H1 (cell line): ENCODE data around the gene NDUFA8. TPM values are rescaled to one million over a fixed set of nuclear protein-coding genes. Genes with fewer than 3 reads are reported as not detected.
A peak's percentile ranks its signal among the peaks of the same experiment; 100 is the strongest.

Source experiments
- CTCF ChIA-PET: fragments of 300-600 bp; sonication (Branson Sonifier 250); formaldehyde crosslinking; loops from one replicate; lab custom pipeline; 2021; ENCODE audit not compliant: partially characterized antibody; lab: Charles Lee
- POLR2A ChIA-PET: fragments of 300-600 bp; sonication (Branson Sonifier 250); formaldehyde crosslinking; loops from one replicate; lab custom pipeline; 2021; ENCODE audit warnings: inconsistent platforms; ENCODE audit not compliant: partially characterized antibody; lab: Charles Lee
- DNase-seq, 2 experiments: peaks; one replicate each; pipeline versions ENCODE4 v3.0.0 to v3.0.0-alpha.2; 2010 to 2022; ENCODE audit warnings: low spot score in 2 of 2, low read depth in 1 of 2, mixed read lengths in 1 of 2
- FAIRE-seq: peaks from 2 replicates; lab custom pipeline; 2011; peaks lifted over from hg19 to GRCh38; lab: Jason Lieb, UNC
- H2AFZ ChIP-seq: 2 replicates; pipeline ENCODE4 v1.8.1; 2012; ENCODE audit warnings: low read length, inconsistent platforms
- H2AK5ac ChIP-seq: 2 replicates; pipeline ENCODE4 v1.6.1; 2013; ENCODE audit warnings: low read depth, low read length
- H2BK120ac ChIP-seq: replicated peaks from 2 replicates; pipeline ENCODE3; 2013; ENCODE audit warnings: low read depth, low read length, inconsistent platforms
- H2BK12ac ChIP-seq: 2 replicates; pipeline ENCODE4 v1.6.1; 2013; ENCODE audit warnings: low read depth, low read length
- H2BK15ac ChIP-seq: 2 replicates; pipeline ENCODE4 v1.6.1; 2013; ENCODE audit warnings: low read length
- H2BK20ac ChIP-seq: 2 replicates; pipeline ENCODE4 v1.6.1; 2013; ENCODE audit warnings: low read length
- H2BK5ac ChIP-seq: 2 replicates; pipeline ENCODE4 v1.6.1; 2013; ENCODE audit warnings: low read depth, low read length
- H3K14ac ChIP-seq: 2 replicates; pipeline ENCODE4 v1.6.1; 2013; ENCODE audit warnings: inconsistent platforms; ENCODE audit not compliant: insufficient read length
- H3K18ac ChIP-seq: 2 replicates; pipeline ENCODE4 v1.6.1; 2013; ENCODE audit warnings: low read length; ENCODE audit errors: extremely low read depth
- H3K23ac ChIP-seq: 2 replicates; pipeline ENCODE4 v1.6.1; 2013; ENCODE audit warnings: inconsistent platforms; ENCODE audit not compliant: insufficient read length
- H3K23me2 ChIP-seq: 2 replicates; pipeline ENCODE4 v1.6.1; 2013; ENCODE audit warnings: low read depth, low read length
- H3K27ac ChIP-seq: 2 replicates; pipeline ENCODE4 v1.6.1; 2011; ENCODE audit warnings: low read depth, low read length, inconsistent platforms
- H3K27me3 ChIP-seq, 4 experiments: replicated peaks in 1 of 4; 1 replicate in 1 of 4; 2 replicates in 3 of 4; pipeline versions ENCODE4 v1.6.1 to v1.8.1; 2011 to 2013; ENCODE audit warnings: low read length in 3 of 4, mild to moderate bottlenecking in 3 of 4, inconsistent platforms in 2 of 4, mixed read lengths in 2 of 4, moderate library complexity in 1 of 4; ENCODE audit not compliant: control insufficient read depth in 3 of 4, insufficient read depth in 3 of 4; ENCODE audit errors: extremely low read depth in 1 of 4
- H3K36me3 ChIP-seq, 4 experiments: 2 replicates each; pipeline versions ENCODE4 v1.6.1 to v1.8.1; 2011 to 2013; ENCODE audit warnings: mild to moderate bottlenecking in 4 of 4, low read length in 3 of 4, moderate library complexity in 2 of 4, control low read depth in 1 of 4, inconsistent platforms in 1 of 4; ENCODE audit not compliant: insufficient read depth in 4 of 4, control insufficient read depth in 2 of 4
- H3K4ac ChIP-seq: replicated peaks from 2 replicates; pipeline ENCODE3; 2013; ENCODE audit warnings: low read length, low read depth, mixed read lengths, inconsistent platforms; ENCODE audit not compliant: insufficient read length
- H3K4me1 ChIP-seq, 4 experiments: replicated peaks in 1 of 4; 1 replicate in 1 of 4; 2 replicates in 3 of 4; pipeline versions ENCODE4 v1.6.1 to v1.8.1; 2011 to 2013; ENCODE audit warnings: low read length in 3 of 4, inconsistent platforms in 2 of 4, mixed read lengths in 1 of 4; ENCODE audit not compliant: insufficient read depth in 4 of 4, control insufficient read depth in 3 of 4
- H3K4me2 ChIP-seq, 2 experiments: 2 replicates each; pipeline versions ENCODE4 v1.6.1 to v1.8.1; 2011 to 2013; ENCODE audit warnings: low read depth in 2 of 2, low read length in 2 of 2, control low read depth in 1 of 2, inconsistent platforms in 1 of 2, mild to moderate bottlenecking in 1 of 2; ENCODE audit not compliant: insufficient read depth in 1 of 2
- H3K4me3 ChIP-seq, 4 experiments: fragments of 200-600, 300-600 bp in 1 of 4; sonication (generic), shearing (Covaris generic), sonication (Bioruptor Twin) in 1 of 4; 2 replicates each; pipeline versions ENCODE4 v1.5.1 to v1.8.1; 2011 to 2016; ENCODE audit warnings: low read length in 4 of 4, low read depth in 3 of 4, control low read depth in 2 of 4, inconsistent platforms in 2 of 4, mild to moderate bottlenecking in 2 of 4, mixed read lengths in 1 of 4, moderate library complexity in 1 of 4; ENCODE audit not compliant: insufficient read depth in 2 of 4; ENCODE audit errors: extremely low read depth in 1 of 4
- H3K56ac ChIP-seq: replicated peaks from 2 replicates; pipeline ENCODE3; 2013; ENCODE audit warnings: low read depth, mild to moderate bottlenecking, mixed read lengths, low read length, inconsistent platforms; ENCODE audit not compliant: insufficient read length
- H3K79me1 ChIP-seq: 2 replicates; pipeline ENCODE4 v1.6.1; 2013; ENCODE audit warnings: low read depth, low read length, control low read depth
- H3K79me2 ChIP-seq, 2 experiments: 2 replicates each; pipeline versions ENCODE4 v1.6.1 to v1.8.1; 2012 to 2013; ENCODE audit warnings: low read length in 2 of 2, mild to moderate bottlenecking in 2 of 2, inconsistent platforms in 1 of 2; ENCODE audit not compliant: insufficient read depth in 2 of 2, control insufficient read depth in 1 of 2
- H3K9ac ChIP-seq, 4 experiments: replicated peaks in 1 of 4; 1 replicate in 1 of 4; 2 replicates in 3 of 4; pipeline versions ENCODE4 v1.6.1 to v1.8.1; 2011 to 2013; ENCODE audit warnings: low read depth in 3 of 4, low read length in 3 of 4, control low read depth in 2 of 4, mild to moderate bottlenecking in 2 of 4, moderate library complexity in 2 of 4, inconsistent platforms in 1 of 4; ENCODE audit errors: extremely low read depth in 1 of 4
- H3K9me3 ChIP-seq, 2 experiments: 2 replicates each; pipeline versions ENCODE4 v1.6.1 to v1.8.1; 2012 to 2013; ENCODE audit warnings: mild to moderate bottlenecking in 2 of 2, moderate library complexity in 2 of 2, control low read depth in 1 of 2, inconsistent platforms in 1 of 2, low read depth in 1 of 2, low read length in 1 of 2, mixed read lengths in 1 of 2; ENCODE audit not compliant: insufficient read depth in 2 of 2
- H4K20me1 ChIP-seq, 2 experiments: replicated peaks in 1 of 2; 2 replicates each; pipeline versions ENCODE3 to v1.8.1; 2011 to 2013; ENCODE audit warnings: inconsistent platforms in 2 of 2, low read length in 2 of 2, mild to moderate bottlenecking in 1 of 2; ENCODE audit not compliant: insufficient read depth in 2 of 2, control insufficient read depth in 1 of 2
- H4K5ac ChIP-seq: 2 replicates; pipeline ENCODE4 v1.6.1; 2013; ENCODE audit warnings: low read length, low read depth, mixed read lengths, inconsistent platforms; ENCODE audit not compliant: insufficient read length
- H4K8ac ChIP-seq: 2 replicates; pipeline ENCODE4 v1.8.0; 2013; ENCODE audit warnings: mild to moderate bottlenecking, moderate library complexity, low read length, inconsistent platforms; ENCODE audit not compliant: insufficient read depth; ENCODE audit errors: extremely low read depth
- H4K91ac ChIP-seq: replicated peaks from 2 replicates; pipeline ENCODE3; 2013; ENCODE audit warnings: low read length, mixed read lengths, inconsistent platforms; ENCODE audit not compliant: insufficient read length
- POLR2AphosphoS5 ChIP-seq: IDR thresholded peaks from 2 replicates; pipeline ENCODE4 v1.6.1; 2011; ENCODE audit warnings: low read depth, low read length
- SIN3A ChIP-seq, 2 experiments: IDR thresholded peaks in 1 of 2; conservative IDR thresholded peaks in 1 of 2; 2 replicates each; pipeline ENCODE4 v1.6.1; 2011 to 2012; ENCODE audit warnings: low read length in 2 of 2, improper control_type of control experiment in 1 of 2, low read depth in 1 of 2, mild to moderate bottlenecking in 1 of 2
- WGBS, 2 experiments: shearing (Covaris generic) in 1 of 2; methylation state at CpG; one replicate each; pipeline versions ENCODE4 v1.1.6 to v1.1.7; 2013 to 2015; ENCODE audit warnings: low lambda C conversion rate in 2 of 2, mixed read lengths in 2 of 2, inconsistent platforms in 1 of 2, low coverage in 1 of 2, missing lambda C conversion rate in 1 of 2; ENCODE audit not compliant: insufficient replicate concordance in 2 of 2, insufficient coverage in 1 of 2, insufficient read length in 1 of 2; ENCODE audit errors: extremely low coverage in 1 of 2, missing lambda C conversion rate in 1 of 2; 5-methylcytosine and 5-hydroxymethylcytosine counted together
- polyA plus RNA-seq, 7 experiments: library from polyadenylated mRNA; depleted of rRNA in 3 of 7; stranded (reverse) in 5 of 7; unstranded in 2 of 7; fragments of >200 nt in 5 of 7; fragments of 200-250 nt in 2 of 7; gene quantifications; 1 replicate in 5 of 7; 2 replicates in 1 of 7; 4 replicates in 1 of 7; pipeline versions ENCODE4 v1.2.1 to v1.2.3, GENCODE V29; 2011 to 2013; ENCODE audit warnings: missing spikeins in 2 of 7, mixed read lengths in 2 of 7
- total RNA-seq: library from RNA; stranded (reverse); fragmentation: NEBNext Ultra II Directional; extraction: Animal tissue kit (Norgen Biotek cat#: 25700); gene quantifications from 2 replicates; pipeline ENCODE4 v1.2.1, GENCODE V29; 2021

Gene NDUFA8
- total and polyA plus RNA-seq, 2 of the 8 experiments (the other 6 are each of a cell fraction or from before 2014, with no cell fraction given) = 61.0 to 73.8 TPM

GRCh38 chr9:122179690-122180074 lies 20.1 kb upstream of the NDUFA8 start:
- Histone ChIP-seq H3K4ac (no peak overlapping the region), H2BK120ac (no peak overlapping the region), H3K18ac (no peak overlapping the region), H3K9ac (no peak overlapping the region), H3K4me2 (no peak overlapping the region), H2BK20ac (no peak overlapping the region), H3K9me3 (no peaks in the 10 kb centered on the region), H3K79me2 (no peaks in the 10 kb centered on the region), H3K14ac (no peak overlapping the region), H3K23me2 (no peaks in the 10 kb centered on the region), H4K20me1 (no peaks in the 10 kb centered on the region), H3K56ac (no peak overlapping the region), H3K23ac (no peak overlapping the region), H2BK15ac (no peak overlapping the region), H2AFZ (no peak overlapping the region), H2AK5ac (no peak overlapping the region), H4K5ac (no peak overlapping the region), H3K36me3 (no peaks in the 10 kb centered on the region), H3K4me3 (no peak overlapping the region), H4K91ac (no peak overlapping the region), H3K27me3 (0 out of 7 replicates have a peak, but pooled peaks cover 0 to 2% (median 0%) of the 10 kb centered on the region in 4 experiments), H3K27ac (no peak overlapping the region), H4K8ac (peak overlapping the region; percentile 82; the same call in 1 of the 2 replicates), H2BK5ac (no peak overlapping the region), H3K79me1 (no peaks in the 10 kb centered on the region), H2BK12ac (no peak overlapping the region), H3K4me1 (no peaks in the 10 kb centered on the region; a peak in 1 of 7 replicates)
- ChIA-PET CTCF (interaction anchor here (0.6 to 1.3 kb wide), 3 partner anchors 9 to 53 kb away, joined by 3 to 4 read pairs (median 4); no protein-coding TSS in a partner anchor), POLR2A (no interaction called here)
- FAIRE-seq = no peak
- DNase-seq = no peak
- 95% methylated on average over 2 of the region's 2 CpGs; no CpG with 5 or more reads in 1 of the 2 experiments for WGBS, 2 experiments
- no peak for TF ChIP-seq SIN3A (conservative IDR thresholded peaks at IDR 0.05 in 1 of 2, IDR thresholded peaks at IDR 0.05 in 1 of 2; ENCODE audit: low read depth in 1 of 2, low read length in 2 of 2)
- TF ChIP-seq POLR2AphosphoS5 = no peak
